Measurements from ENCODE around the gene UGT1A1.

DNA sequence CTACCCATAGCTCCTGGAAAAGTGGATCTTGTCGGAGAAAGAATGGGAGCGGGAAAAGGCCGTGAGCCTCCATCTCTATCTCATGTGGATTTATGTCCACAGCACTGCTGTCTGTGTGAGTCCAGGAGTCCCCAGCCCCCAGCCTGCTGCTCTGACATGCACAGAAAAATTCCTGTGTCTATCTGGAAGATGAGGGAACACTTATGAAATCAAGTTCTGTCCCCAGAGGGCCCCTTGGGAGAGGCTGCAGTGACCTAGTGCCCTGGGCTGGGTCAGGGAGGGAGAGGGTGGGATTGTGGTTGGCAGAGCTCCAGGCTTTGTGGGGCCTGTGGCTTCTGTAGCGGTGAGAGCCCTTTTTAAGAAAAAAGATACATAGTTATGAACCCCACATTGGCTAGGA, 56.7 kb downstream of the UGT1A1 start:
- no peak for TF ChIP-seq EZH2 (IDR thresholded peaks at IDR 0.05)
- TF ChIP-seq POLR2AphosphoS5 (IDR thresholded peaks at IDR 0.05; ENCODE audit: borderline replicate concordance, low read depth, low read length), result no peak
- TF ChIP-seq FOXP2 (optimal IDR thresholded peaks at IDR 0.05; ENCODE audit: control extremely low read depth, extremely low read length, insufficient read depth), result no peak

Measured in SK-N-MC (cell line).